HG02571 (cell line): ENCODE measurements around the gene MYO18B.

Experiments
- ATAC-seq: cut with Tn5 transposase; IDR thresholded peaks from one replicate; pipeline ENCODE4 v1.9.1; 2021; ENCODE audit warnings: mild to moderate bottlenecking, moderate library complexity; ENCODE audit not compliant: unreplicated experiment

The MYO18B gene

DNA sequence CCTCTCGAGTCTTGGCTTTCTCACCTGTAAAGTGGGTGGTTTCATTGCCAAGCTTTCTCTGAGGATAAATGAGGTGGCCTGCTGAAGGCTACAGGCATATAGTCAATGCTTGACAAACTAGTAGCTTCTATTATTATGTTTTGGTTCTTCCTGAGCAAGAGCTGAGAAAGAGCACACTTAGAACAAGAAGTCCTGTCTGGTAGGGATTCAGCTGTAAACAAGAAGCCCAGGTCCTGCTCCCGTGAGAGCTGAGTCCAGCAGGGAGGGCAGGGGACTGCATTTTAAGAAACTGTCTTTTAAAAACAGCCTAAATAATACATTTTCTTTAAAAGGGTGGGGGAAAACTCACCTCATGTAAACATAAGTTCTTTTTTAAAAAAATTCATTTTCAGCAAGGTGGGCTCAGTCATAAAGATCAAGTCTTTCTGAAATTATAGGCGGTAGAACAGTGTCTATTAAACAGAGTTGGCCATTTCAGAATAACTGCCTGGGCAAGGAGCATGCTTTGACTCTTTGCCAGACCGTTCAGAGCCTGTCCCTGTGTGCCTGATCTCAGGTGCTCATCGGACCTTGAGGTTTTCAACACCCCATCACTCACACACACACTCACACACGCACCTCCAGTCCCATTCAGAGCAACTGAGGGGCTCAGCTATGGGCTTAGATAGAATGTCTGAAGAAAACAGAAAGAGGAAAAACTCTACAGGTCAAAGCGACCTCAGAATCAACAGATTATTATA lies 29.2 kb upstream of the MYO18B start:
- no peak for ATAC-seq

GRCh38 chr22:25714070-25714469 lies 27.9 kb upstream of the MYO18B start:
- no peak for ATAC-seq

- ATAC-seq = no peak
Observed at GRCh38 chr22:25714739-25715138, 27.2 kb upstream of the MYO18B start.

DNA sequence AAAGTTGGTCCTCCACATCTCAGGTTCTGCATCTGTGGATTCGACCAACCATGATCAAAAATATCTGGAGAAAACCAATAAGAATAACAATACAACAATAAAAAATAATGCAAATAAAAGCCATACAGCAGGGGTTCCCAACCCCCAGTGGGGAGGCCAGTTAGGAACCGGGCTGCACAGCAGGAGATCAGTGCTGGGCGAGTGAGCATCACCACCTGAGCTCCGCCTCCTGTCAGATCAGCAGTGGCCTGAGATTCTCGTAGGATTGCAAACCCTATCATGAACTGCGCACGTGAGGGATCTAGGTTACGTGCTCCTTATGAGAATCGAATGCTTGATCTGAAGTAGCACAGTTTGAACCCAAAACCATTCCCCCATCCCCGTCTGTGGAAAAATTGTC lies 25.4 kb upstream of the MYO18B start:
- ATAC-seq = no peak

DNA sequence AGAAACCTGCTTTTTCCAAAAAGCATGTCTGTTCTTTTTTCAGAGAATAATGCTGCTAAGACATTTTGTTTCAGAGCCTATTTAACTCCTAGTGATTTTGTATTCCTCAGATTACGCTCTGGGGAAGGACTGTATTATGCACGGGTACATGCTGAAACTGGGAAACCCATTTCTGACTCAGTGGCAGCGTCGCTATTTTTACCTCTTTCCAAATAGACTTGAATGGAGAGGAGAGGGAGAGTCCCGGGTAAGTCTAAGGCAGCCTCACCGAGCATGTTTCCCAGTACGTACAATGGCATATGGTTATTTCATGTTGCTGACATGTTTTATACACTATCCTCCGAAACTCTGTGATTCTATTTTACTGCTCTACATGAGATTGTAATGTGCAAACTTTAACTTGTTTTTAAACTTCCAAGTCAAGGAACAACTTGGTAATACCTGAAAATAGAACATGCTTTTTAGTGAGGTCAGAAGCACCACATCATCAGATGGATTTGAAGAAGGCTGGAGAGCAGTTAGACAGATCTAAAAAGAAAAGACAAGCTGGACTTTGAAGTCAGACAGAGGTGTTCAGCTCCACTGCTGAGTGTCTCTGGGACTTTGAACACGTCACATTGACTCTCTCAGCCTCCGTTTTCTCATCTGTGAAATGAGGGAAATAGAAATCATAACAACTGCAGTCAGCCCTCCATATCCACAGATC lies 23.7 kb upstream of the MYO18B start:
- ATAC-seq = no peak

GRCh38 chr22:25722223-25722622 lies 19.8 kb upstream of the MYO18B start:
- ATAC-seq = no peak

DNA sequence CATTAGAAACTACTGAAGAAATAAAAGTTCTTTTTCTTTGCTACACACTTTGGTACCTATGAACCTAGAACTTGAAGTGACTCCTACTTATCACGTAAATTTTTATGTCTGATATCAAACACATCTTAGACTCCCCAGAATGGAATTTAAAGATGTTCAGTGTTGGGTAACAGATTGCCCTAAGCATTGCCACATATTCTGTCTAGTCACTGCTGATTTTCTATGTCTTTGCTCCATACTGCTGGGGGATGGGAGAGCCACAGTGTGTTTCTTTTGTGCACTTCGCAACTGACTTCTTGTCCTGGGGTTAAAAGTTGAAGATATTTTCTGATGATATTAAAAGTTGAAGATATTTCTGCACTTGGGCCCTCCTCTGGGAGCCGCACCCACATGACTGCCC lies 19.4 kb upstream of the MYO18B start:
- ATAC-seq = no peak

DNA sequence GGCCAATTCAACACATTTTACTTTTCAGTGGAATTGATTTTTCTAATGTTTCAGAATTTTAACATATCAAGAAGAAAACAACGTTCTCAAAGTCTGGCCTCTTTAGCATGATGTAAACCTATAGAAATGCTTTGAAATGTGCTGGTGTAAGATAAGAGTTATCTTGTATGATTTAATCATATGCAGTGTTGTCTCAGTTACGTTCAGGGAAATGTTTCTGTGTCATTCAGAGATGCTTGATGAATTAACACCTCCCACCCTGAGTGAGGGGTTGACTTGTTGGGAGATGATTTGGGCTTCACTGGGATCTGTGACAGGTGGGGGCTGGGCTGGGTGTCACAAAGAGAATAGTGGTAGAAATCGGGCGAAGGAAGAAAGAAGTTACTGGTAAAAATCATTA lies 15.7 kb upstream of the MYO18B start:
- no peak for ATAC-seq

DNA sequence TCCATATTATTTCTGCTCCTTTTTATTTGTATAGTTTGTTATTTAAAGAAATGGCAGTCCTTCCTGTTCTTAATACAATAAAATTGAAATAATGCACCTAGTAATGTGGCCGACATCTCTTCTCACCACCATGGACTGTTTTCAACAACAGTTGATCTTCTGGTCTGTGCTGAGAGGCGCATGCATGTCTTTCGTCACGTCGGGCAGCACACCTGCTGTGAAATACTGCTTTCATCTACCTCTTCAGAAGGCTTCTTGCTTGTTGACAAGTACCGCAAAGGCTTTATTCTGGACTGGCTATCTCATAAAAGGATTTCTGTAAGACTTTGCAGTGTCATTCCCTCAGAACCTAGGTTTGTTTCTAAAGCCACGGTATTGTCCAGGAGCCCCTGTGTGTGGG lies 13.9 kb upstream of the MYO18B start:
- no peak for ATAC-seq

DNA sequence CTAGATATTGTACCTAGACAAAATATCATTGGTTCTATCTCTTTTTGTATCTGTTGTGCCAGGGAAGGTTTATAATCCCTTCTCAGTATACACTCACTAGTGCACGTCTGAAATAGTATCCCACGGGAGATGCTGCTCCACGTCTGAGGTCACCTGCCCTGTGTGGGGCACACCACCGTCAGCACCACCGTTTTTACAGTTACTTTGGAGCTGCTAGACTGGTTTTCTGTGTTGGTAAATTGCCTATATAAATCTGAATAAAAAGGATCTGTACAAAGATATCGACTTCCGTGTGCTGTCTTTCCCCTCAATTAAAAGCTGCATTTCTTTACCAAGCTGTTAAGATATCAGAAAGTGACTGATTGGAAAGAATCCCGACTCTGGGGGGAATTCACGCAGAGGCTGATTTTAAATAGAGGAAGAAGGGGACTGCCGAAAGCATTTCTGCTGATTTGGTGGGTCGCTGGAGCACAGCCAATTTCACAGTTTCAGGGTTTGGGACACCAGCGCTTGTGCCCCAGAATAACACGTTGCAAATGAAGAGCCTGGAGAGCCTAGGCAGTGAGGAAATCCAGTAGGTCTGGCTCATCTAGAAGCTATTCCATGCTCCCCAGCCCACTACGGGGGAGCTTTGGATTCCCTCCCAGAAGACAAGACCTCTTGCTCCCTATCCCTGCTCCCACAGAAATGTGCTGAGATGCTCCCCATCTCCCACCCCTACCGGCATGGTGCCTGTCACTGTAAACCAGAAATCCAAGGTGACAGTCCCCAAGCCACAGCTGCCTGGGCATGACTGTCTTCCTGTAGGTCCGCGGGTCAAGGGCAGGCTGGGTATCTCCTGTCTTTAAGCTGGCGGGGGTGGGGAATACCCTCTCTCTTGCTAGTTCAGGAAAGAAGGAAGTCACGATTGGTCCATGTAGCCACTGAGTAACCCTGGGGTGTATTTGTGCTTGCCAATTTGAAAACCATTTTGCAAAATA lies 12.7 kb upstream of the MYO18B start:
- ATAC-seq = no peak

DNA sequence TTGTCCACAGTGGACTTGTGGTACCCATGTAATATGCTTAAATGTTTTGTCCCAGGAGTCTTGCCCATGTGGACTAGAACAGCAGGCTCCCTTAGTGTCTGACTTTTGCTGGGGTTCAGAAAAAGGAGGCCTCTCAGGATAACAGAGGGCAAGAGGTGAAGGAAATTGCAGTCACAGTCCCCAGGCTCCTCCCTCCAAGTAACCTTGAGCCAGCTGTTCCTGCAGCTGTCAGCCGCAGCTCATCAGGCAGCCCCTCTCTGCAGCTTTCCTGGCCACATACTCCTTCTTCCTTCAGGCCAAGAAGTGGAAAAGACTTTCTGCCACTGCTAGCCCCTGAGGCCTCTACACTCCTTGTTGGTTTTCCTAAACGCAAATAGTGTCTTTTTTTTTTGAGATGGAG lies 6.3 kb upstream of the MYO18B start:
- ATAC-seq = no peak

- ATAC-seq = no peak
Observed at GRCh38 chr22:25736378-25737011, 5.5 kb upstream of the MYO18B start.

- ATAC-seq = no peak
Observed at GRCh38 chr22:25739659-25740344, 2.2 kb upstream of the MYO18B start.

- no peak for ATAC-seq
Observed at GRCh38 chr22:25742918-25743708, 1.1 kb downstream of the MYO18B start.

DNA sequence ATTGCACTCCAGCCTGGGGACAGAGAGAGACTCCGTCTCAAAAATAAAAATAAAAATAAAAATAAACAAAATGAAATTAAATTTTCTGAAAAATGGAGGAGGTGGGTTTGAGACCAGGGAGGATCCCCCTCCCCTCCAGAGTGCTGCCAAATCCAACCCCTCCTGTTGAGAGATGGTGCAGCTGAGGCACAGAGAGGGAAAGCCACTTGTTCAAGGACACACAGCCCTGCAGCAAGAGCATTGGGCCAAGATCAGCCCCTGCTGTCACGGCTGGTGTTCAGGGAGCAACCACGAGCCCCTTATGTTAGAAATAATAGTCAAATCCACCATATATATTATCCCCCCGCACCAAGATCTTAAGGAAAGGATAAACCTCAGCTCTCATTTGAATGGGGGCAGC lies 2.7 kb downstream of the MYO18B start:
- ATAC-seq = no peak

GRCh38 chr22:25745341-25746011 lies 3.5 kb downstream of the MYO18B start:
- ATAC-seq = no peak

DNA sequence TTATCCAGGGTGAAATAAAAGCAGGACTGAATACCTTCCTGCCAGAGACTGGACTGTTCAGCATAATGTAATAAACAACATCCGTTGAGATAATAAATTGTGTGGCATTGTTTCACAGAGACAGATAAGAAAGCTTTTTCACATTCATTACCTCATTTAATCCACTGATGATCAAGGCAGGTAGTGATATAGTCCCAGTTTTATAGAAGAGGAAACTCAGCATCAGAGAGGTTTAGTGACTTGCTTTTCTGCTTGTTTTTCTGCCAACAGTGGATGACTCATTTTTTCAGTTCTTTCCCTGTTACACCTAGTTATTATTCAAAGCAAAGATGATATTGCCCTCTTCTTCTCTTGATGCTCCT lies 4.0 kb downstream of the MYO18B start:
- ATAC-seq = no peak

GRCh38 chr22:25747245-25747944 lies 5.4 kb downstream of the MYO18B start:
- no peak for ATAC-seq

DNA sequence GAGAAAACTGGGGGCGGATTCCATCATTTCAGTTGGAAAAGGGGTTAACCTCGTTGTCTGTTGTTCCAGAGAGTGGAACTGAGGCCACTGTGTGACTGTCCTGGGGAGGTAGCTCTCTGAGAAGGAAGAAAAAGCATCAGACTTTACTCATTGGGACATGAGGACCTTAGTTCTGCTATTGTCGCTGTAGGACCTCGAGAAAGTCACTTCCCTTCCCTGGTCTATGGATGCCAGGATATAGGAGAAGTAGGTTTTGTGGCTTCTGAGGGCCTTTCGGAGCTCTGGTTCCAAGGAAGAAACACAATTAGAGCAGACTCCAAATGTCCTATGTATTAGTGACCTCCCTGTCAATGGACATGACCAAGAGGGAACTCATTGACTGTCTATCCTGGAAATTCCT lies 6.2 kb downstream of the MYO18B start:
- ATAC-seq = no peak
